Type B pancreatic cell (in vitro differentiated cells): ENCODE measurements around the gene MAPRE2. TPM values are rescaled to one million over a fixed set of nuclear protein-coding genes. Genes with fewer than 3 reads are reported as not detected.
A peak's percentile ranks its signal among the peaks of the same experiment; 100 is the strongest.

Experiments
- DNase-seq: peaks from one replicate; pipeline ENCODE4 v3.0.0; 2021; ENCODE audit warnings: mixed read lengths; ENCODE audit not compliant: unreplicated experiment; ENCODE audit errors: extremely low spot score
- H3K27ac Mint-ChIP-seq: 2 replicates; pipeline ENCODE4 v1.8.0; 2021; ENCODE audit warnings: mild to moderate bottlenecking, mixed read lengths
- H3K27me3 Mint-ChIP-seq: 2 replicates; pipeline ENCODE4 v1.8.0; 2021; ENCODE audit warnings: mixed read lengths
- H3K36me3 Mint-ChIP-seq: 2 replicates; pipeline ENCODE4 v1.8.0; 2021; ENCODE audit warnings: mixed read lengths
- H3K4me1 Mint-ChIP-seq: one replicate; pipeline ENCODE4 v1.8.0; 2021; ENCODE audit warnings: mixed read lengths; ENCODE audit not compliant: unreplicated experiment
- H3K4me3 Mint-ChIP-seq: 2 replicates; pipeline ENCODE4 v1.8.0; 2021; ENCODE audit warnings: mild to moderate bottlenecking, mixed read lengths
- H3K9me3 Mint-ChIP-seq: 2 replicates; pipeline ENCODE4 v1.8.0; 2021; ENCODE audit warnings: mixed read lengths
- CTCF ChIP-seq: fragments of 200-600 bp; sonication (generic); conservative IDR thresholded peaks from 2 replicates; pipeline ENCODE4 v1.5.0; 2021; ENCODE audit warnings: antibody characterized with exemption, mild to moderate bottlenecking
- total RNA-seq: library from RNA; stranded (reverse); gene quantifications from 2 replicates; pipeline ENCODE4 v1.2.1, GENCODE V29; 2021; ENCODE audit warnings: low replicate concordance

The MAPRE2 gene
- total RNA-seq, 1 donor from 2014 or later = 28.0 TPM

- Mint-ChIP-seq H3K36me3 (peaks cover 4% of the 10 kb centered on the region), H3K9me3 (no peaks in the 10 kb centered on the region), H3K27ac (no peak overlapping the region), H3K27me3 (no peaks in the 10 kb centered on the region), H3K4me3 (no peak overlapping the region), H3K4me1 (peaks cover 40% of the 10 kb centered on the region)
- TF ChIP-seq CTCF = no peak
- DNase-seq = no peak
These were observed 80.3 kb downstream of the MAPRE2 start for GRCh38 chr18:35121531-35121930.

- H3K4me1 Mint-ChIP-seq = peaks cover 30% of the 10 kb centered on the region
- H3K4me3 Mint-ChIP-seq = no peak overlapping the region
- no peaks in the 10 kb centered on the region for H3K9me3 Mint-ChIP-seq
- H3K27me3 Mint-ChIP-seq = no peaks in the 10 kb centered on the region
- H3K27ac Mint-ChIP-seq = no peak overlapping the region
- no peak for DNase-seq
- peak; percentile 60 for TF ChIP-seq CTCF
- H3K36me3 Mint-ChIP-seq = peaks cover 8% of the 10 kb centered on the region
These were observed 81.5 kb downstream of the MAPRE2 start for GRCh38 chr18:35122586-35123224.

GRCh38 chr18:35123811-35124210 lies 82.6 kb downstream of the MAPRE2 start:
- Mint-ChIP-seq H3K36me3 (peaks cover 12% of the 10 kb centered on the region), H3K9me3 (no peaks in the 10 kb centered on the region)

GRCh38 chr18:35127201-35127600 lies 86.0 kb downstream of the MAPRE2 start:
- H3K36me3 Mint-ChIP-seq = peaks cover 27% of the 10 kb centered on the region
- DNase-seq = no peak
- H3K4me1 Mint-ChIP-seq = peaks cover 11% of the 10 kb centered on the region
- no peak overlapping the region for H3K27ac Mint-ChIP-seq
- H3K27me3 Mint-ChIP-seq = no peaks in the 10 kb centered on the region
- H3K4me3 Mint-ChIP-seq = no peak overlapping the region
- TF ChIP-seq CTCF = no peak
- H3K9me3 Mint-ChIP-seq = no peaks in the 10 kb centered on the region

More at GRCh38 chr18:35123811-35124210, 82.6 kb downstream of the MAPRE2 start:
- Mint-ChIP-seq H3K4me1 (peaks cover 19% of the 10 kb centered on the region), H3K27ac (no peak overlapping the region), H3K4me3 (no peak overlapping the region), H3K27me3 (no peaks in the 10 kb centered on the region)
- DNase-seq = no peak
- no peak for TF ChIP-seq CTCF

GRCh38 chr18:35128675-35129074 lies 87.5 kb downstream of the MAPRE2 start:
- no peak overlapping the region for H3K27ac Mint-ChIP-seq
- no peaks in the 10 kb centered on the region for H3K9me3 Mint-ChIP-seq
- DNase-seq = no peak
- H3K4me3 Mint-ChIP-seq = no peak overlapping the region
- TF ChIP-seq CTCF = no peak
- peaks cover 7% of the 10 kb centered on the region for H3K4me1 Mint-ChIP-seq
- H3K36me3 Mint-ChIP-seq = peaks cover 33% of the 10 kb centered on the region
- no peaks in the 10 kb centered on the region for H3K27me3 Mint-ChIP-seq
